SU-DHL-6 (cell line): Measurements from ENCODE around the gene SAMD9.

ENCODE experiments used
- CTCF ChIP-seq: fragments of 200-600 bp; sonication (generic); IDR thresholded peaks from one replicate; pipeline ENCODE4 v1.5.1; 2017; ENCODE audit warnings: antibody characterized with exemption, mild to moderate bottlenecking, low read length, moderate library complexity; ENCODE audit not compliant: insufficient read depth, poor library complexity, severe bottlenecking
- EZH2phosphoT487 ChIP-seq: fragments of 200-600 bp; sonication (generic), shearing (Covaris generic); conservative IDR thresholded peaks from 2 replicates; pipeline ENCODE4 v1.6.1; 2018; ENCODE audit warnings: mild to moderate bottlenecking, antibody characterized with exemption, low read length, moderate library complexity, mixed read lengths

- no peak for TF ChIP-seq EZH2phosphoT487
- no peak for TF ChIP-seq CTCF
Measured at GRCh38 chr7:93164766-93165165, 47.0 kb upstream of the SAMD9 start.
